Medulla oblongata (tissue), 1 donor: Measurements from ENCODE around the gene RASIP1.
"Not testable (repeated sequence)": the region's sequence is repeated elsewhere in the genome, so short reads cannot be mapped to it uniquely, and the experiment has no call there.

ENCODE experiments used
- DNase-seq: peaks from one replicate; pipeline ENCODE4 v3.0.0-alpha.2; 2015; ENCODE audit errors: extremely low spot score

RASIP1 gene, protein sequence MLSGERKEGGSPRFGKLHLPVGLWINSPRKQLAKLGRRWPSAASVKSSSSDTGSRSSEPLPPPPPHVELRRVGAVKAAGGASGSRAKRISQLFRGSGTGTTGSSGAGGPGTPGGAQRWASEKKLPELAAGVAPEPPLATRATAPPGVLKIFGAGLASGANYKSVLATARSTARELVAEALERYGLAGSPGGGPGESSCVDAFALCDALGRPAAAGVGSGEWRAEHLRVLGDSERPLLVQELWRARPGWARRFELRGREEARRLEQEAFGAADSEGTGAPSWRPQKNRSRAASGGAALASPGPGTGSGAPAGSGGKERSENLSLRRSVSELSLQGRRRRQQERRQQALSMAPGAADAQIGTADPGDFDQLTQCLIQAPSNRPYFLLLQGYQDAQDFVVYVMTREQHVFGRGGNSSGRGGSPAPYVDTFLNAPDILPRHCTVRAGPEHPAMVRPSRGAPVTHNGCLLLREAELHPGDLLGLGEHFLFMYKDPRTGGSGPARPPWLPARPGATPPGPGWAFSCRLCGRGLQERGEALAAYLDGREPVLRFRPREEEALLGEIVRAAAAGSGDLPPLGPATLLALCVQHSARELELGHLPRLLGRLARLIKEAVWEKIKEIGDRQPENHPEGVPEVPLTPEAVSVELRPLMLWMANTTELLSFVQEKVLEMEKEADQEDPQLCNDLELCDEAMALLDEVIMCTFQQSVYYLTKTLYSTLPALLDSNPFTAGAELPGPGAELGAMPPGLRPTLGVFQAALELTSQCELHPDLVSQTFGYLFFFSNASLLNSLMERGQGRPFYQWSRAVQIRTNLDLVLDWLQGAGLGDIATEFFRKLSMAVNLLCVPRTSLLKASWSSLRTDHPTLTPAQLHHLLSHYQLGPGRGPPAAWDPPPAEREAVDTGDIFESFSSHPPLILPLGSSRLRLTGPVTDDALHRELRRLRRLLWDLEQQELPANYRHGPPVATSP

GRCh38 chr19:48740164-48740972, at the start of gene RASIP1:
RASIP1 (minus strand) TSS chr19:48740610; CDS start chr19:48740282, 328 bp downstream.
- no peak for DNase-seq

DNA sequence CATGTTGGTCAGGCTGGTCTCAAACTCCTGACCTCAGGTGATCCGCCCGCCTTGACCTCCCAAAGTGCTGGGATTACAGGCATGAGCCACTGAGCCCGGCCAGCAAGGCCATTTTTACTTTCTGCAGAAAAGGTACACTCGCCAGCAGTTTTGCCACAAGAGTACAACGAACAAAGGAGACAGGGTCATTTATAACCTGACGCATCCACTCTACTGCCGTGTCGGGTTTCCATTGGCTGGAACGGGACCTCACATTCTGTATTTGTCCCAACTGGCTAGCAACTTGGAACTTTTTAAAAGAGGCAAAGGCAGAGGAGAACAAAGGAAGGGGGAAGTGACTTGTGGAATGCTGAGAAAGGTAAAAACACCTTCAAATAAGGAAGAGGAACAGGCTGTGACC, 46.9 kb upstream of the RASIP1 start:
- not testable (repeated sequence) for DNase-seq

DNA sequence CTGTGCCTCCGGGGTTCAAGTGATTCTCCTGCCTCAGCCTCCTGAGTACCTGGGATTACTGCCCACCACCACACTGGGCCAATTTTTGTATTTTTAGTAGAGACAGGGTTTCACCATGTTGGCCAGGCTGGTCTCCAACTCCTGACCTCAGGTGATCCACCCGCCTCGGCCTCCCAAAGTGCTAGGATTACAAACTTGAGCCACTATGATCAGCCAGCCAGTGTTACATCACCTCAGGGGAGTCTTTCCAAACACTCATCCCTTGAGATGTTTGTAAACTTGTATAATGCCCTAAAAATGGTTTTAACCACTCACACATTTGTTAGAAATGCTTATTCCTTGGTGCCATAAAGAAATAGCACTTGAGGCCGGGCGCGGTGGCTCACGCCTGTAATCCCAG, 46.0 kb upstream of the RASIP1 start:
- DNase-seq, result not testable (repeated sequence)

DNA sequence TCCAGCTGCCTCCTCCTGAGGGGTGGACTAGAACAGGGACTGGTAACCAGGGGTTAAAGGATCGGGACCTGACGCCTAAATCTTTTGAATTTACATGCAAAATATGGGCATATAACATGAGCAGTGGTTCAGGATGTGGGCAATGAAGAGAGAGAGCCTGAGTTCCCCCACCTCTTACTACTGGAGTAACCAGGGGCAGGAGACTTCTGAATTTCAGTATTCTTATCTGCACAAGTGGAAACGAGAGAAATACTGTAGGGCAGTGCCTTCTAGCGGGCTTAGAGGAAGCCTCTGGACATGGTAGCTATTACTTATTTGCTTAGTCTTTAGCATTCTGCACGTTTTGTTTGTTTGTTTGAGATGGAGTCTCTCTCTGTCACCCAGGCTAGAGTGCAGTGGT, 44.1 kb upstream of the RASIP1 start:
- no peak for DNase-seq

GRCh38 chr19:48780631-48781391, 40.4 kb upstream of the RASIP1 start:
- DNase-seq, result peak; percentile 32

- no peak for DNase-seq
Measured at GRCh38 chr19:48779636-48780035, 39.2 kb upstream of the RASIP1 start.

GRCh38 chr19:48777720-48778119, 37.3 kb upstream of the RASIP1 start:
- DNase-seq, result no peak

GRCh38 chr19:48777139-48777538, 36.7 kb upstream of the RASIP1 start:
- DNase-seq, result no peak

DNA sequence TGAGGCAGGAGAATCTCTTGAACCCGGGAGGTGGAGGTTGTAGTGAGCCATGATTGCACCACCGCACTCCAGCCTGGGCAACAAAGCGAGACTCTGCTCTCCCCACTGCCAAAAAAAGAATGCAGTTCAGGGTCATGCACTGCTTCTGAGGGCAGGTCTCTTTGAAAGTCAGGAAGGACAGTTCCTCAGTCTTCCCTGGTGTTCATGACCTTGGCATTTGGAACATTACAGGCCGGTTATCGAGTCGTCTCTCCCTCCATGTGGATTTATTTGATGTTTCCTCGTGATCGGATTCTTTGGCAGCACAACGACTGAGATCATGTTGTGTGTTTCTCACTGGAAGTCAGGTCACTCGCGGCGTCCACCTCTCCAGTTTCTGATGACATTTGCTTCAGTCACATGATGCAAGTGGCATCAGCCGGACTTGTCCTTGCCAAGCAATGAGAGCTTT, 32.1 kb upstream of the RASIP1 start:
- no peak for DNase-seq

- DNase-seq, result no peak
Measured at GRCh38 chr19:48770734-48771472, 30.5 kb upstream of the RASIP1 start.

- no peak for DNase-seq
Measured at GRCh38 chr19:48770266-48770665, 29.9 kb upstream of the RASIP1 start.

GRCh38 chr19:48768994-48769713, 28.7 kb upstream of the RASIP1 start:
- no peak for DNase-seq

- not testable (repeated sequence) for DNase-seq
Measured at GRCh38 chr19:48768171-48768753, 27.9 kb upstream of the RASIP1 start.

DNA sequence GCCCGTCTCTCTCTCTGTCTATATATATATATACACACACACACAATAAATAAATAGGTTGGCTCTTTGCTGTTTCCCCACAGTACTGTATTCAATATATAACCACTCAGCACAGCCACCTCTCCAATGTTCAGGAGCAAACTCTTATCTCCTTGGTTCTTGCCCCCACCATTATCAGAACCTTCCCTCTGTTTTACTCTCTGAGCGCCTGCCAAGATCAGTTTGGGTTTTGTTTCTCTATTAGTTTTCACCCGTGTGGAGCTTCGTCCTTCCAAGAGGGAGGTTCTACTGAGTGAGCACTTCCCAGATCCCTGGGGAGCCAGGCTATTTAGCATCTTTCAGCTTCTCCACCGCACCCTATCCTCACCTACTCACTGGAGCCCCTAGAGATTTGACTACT, 25.4 kb upstream of the RASIP1 start:
- not testable (repeated sequence) for DNase-seq

DNA sequence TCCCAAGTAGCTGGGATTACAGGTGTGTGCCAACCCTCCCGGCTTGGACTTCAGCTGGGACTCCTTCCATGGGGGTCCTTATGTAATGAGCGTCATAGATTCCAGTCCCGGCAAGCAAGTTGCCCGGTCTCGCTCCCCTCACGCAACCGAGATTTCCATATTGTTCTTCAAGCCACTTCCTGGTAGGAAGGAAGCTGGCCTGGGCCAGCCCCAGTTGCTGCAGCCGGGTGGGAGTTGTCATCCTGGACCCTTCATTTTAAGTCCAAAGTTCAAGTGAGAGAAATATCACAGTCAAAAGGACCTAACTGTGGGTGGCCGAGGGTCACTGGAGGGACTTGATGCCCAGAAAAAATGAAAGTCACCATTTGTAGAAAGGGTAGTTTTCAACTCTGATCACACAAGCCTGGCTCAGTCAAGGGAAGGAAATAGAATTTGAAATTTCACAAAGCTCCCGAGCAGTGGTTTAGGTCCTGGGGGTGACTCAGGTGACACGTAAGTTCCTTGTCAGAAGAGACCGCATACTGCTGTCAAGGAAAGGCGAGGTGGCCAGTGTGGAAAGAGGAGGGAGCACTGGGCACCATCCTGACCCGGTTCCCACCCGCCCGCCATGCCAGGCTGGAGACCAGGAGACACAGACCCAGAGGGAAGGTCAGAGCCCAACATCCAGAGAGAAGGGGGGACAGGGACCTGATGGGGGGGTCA, 20.2 kb upstream of the RASIP1 start:
- no peak for DNase-seq

DNA sequence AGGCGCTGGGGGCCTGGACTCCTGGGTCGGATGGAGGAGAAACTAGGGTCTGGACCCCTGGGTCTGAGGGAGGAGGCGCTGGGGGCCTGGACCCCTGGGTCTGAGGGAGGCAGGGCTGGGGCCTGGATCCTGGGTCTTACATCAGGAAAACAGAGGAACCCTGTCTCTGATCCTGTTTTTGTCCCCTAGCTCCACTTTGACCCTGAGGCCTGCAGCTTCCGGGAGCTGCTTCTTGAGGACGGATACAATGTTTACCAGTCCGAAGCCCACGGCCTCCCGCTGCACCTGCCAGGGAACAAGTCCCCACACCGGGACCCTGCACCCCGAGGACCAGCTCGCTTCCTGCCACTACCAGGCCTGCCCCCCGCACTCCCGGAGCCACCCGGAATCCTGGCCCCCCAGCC, 17.3 kb upstream of the RASIP1 start:
- DNase-seq, result no peak

GRCh38 chr19:48757089-48757675, 16.8 kb upstream of the RASIP1 start:
- DNase-seq, result no peak

DNA sequence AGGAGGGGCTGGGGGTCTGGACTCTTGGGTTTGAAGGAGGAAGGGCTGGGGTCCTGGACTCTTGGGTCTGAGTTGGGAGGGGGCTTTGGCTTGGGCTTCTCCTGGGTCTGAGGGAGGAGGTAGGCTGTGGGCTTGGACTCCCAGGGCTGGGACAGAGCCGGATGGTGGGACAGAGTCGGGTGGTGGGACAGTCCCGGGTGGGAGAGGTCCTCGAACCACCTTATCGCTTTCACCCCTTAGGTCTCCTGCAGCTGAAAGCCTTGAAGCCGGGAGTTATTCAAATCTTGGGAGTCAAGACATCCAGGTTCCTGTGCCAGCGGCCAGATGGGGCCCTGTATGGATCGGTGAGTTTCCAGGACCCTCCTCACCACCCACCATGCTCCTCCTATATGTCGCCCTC, 16.3 kb upstream of the RASIP1 start:
- DNase-seq, result no peak
